ENCODE data around the gene SSUH2. TPM values are rescaled to one million over a fixed set of nuclear protein-coding genes. Genes with fewer than 3 reads are reported as not detected.

SSUH2 gene
- total and polyA plus RNA-seq, 4 donors, result 0.15 to 15.7 (median 0.63) TPM

DNA sequence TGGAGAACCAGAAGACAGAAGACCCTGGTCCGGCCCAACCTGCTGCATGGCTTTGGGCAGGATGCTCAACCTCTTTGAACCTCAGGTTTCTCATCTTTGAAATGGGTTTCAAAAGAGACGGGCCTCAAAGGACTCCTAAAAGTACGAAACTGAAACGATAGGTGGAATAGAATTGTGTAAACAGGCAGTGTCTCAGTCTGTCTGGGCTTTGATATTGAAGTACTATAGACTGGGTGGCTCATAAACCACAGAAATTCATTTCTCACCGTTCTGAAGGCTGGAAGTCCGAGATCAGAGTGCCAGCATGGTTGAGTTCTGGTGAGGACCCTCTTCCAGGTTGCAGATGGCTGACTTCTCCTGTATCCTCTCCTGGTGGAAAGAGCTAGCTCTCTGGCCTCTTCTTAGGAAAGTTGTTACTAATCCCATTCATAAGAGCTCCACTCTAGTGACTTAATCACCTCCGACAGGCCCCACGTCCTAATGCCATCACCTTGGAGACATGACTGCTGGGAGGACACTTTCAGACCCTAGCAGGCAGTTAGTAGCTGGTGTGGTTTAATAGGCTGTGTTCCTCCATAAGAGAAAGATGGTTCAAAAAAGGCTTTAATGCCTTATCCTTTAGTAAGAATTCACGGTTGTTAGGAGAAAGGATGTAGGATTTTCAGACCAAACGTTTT, 35.7 kb downstream of the SSUH2 start:
- ATAC-seq (ENCODE audit: low FRiP score), result no peak
- H3K27me3 ChIP-seq (ENCODE audit: control insufficient read depth in 1 of 2, insufficient read depth in 2 of 2, low read length in 1 of 2), result no peaks in the 10 kb centered on the region
- WGBS, 2 donors, result 91 to 92% methylated on average over 10 of the region's 10 CpGs

DNA sequence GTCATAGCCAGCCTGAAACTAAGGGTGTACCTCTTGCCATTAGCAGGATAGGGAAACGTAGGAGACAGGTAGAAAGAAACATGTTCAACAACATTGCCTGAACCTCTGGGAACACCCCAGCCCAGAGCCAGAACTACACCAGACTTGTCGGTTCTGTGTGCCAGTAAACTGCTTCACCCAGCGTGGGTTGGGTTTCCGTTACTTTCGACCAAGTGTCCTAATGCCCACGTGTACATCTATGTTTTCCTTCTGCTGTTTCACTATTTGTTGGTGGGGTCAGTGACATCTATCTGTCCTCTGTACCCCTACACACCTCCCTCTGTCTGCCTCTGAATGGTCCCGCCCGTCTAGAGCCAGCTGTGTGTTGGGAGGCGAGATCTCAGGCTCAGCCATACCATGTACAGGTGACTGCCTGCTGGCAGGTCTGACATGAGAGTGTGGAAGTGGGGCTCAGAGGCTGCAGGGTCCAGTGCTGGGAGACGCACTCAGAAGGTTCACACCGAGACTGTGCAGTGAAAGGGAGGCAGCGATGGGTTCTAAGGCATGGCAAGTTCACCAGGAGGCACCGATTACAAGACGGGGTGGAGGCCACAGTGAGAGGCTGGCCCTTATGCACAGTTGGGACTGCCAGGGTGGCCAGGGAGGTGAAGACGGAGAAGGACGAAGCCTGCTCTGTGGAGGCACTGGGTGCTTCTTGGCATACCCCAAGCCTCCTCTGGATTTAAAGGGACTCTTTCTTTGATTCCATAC, 36.4 kb downstream of the SSUH2 start:
- intact Hi-C loops (cut with DNase I), result loop anchor here (5.0 kb wide), 2 partner anchors 101 to 166 kb away; no protein-coding TSS in a partner anchor
- Histone ChIP-seq H3K4me3 (ENCODE audit: low read length in 2 of 2) (no peak overlapping the region), H3K27ac (ENCODE audit: low read depth in 1 of 2, low read length in 2 of 2) (no peak overlapping the region), H3K36me3 (ENCODE audit: control insufficient read depth in 1 of 2, insufficient read depth in 2 of 2, low read length in 1 of 2) (no peaks in the 10 kb centered on the region), H3K4me1 (ENCODE audit: control insufficient read depth in 1 of 2, insufficient read depth in 2 of 2, low read length in 2 of 2) (no peaks in the 10 kb centered on the region), H3K27me3 (ENCODE audit: control insufficient read depth in 1 of 2, insufficient read depth in 2 of 2, low read length in 1 of 2) (no peaks in the 10 kb centered on the region), H3K9me3 (ENCODE audit: control insufficient read depth, low read length) (no peaks in the 10 kb centered on the region)
- ATAC-seq (ENCODE audit: low FRiP score) (peak; percentile 47), DNase-seq (no peak)
- 67 to 70% methylated on average over 16 of the region's 16 CpGs for WGBS, 2 donors

More for the DNA sequence above, 35.7 kb downstream of the SSUH2 start:
- Histone ChIP-seq H3K36me3 (ENCODE audit: control insufficient read depth in 1 of 2, insufficient read depth in 2 of 2, low read length in 1 of 2) (no peaks in the 10 kb centered on the region), H3K4me1 (ENCODE audit: control insufficient read depth in 1 of 2, insufficient read depth in 2 of 2, low read length in 2 of 2) (no peaks in the 10 kb centered on the region), H3K27ac (ENCODE audit: low read depth in 1 of 2, low read length in 2 of 2) (no peak overlapping the region), H3K9me3 (ENCODE audit: control insufficient read depth, low read length) (no peaks in the 10 kb centered on the region), H3K4me3 (ENCODE audit: low read length in 2 of 2) (no peak overlapping the region)
- no peak for DNase-seq
- intact Hi-C loops (cut with DNase I), result loop anchor here (5.0 kb wide), 2 partner anchors 102 to 167 kb away; no protein-coding TSS in a partner anchor

DNA sequence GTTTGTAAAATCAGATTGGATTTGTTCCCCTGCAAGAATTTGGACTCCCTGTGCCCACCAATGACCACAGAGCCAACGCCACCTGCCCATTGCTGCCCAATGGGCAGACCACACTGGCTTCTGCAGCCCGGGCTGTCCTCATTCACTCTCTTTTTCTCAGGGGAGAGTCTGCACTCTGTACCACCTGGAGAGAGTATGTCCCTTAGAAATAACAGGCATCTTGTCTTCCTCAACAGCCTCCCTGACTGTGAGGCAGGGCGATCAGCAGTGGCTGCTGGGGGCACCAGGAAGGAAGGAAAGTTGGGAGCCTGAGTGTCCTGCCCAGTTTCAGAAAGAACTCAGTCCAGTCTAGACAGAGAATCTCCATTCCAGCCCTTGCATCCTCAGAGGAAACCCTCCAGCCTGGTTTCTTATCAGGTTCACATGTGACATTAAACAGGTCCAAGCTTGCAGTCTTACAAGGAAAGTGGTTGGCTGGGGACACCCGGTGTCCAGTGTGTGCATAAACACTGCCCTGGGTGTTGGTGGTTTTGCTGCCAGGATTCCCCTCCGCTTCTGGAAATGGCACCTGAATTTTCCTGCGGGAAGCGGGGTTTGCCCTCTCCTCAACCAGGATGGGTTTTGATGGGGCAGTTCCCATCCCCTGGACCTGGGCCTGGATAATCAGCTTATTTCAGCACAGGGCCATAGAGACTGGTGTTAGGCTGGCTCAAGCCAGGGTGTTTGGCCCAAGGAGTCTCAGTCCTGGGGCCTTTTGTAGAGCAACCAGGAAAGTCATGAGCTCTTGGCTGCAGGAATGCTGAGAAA, 37.2 kb downstream of the SSUH2 start:
- Histone ChIP-seq H3K36me3 (ENCODE audit: control insufficient read depth in 1 of 2, insufficient read depth in 2 of 2, low read length in 1 of 2) (no peaks in the 10 kb centered on the region), H3K27me3 (ENCODE audit: control insufficient read depth in 1 of 2, insufficient read depth in 2 of 2, low read length in 1 of 2) (no peaks in the 10 kb centered on the region), H3K9me3 (ENCODE audit: control insufficient read depth, low read length) (no peaks in the 10 kb centered on the region), H3K27ac (ENCODE audit: low read depth in 1 of 2, low read length in 2 of 2) (no peak overlapping the region), H3K4me1 (ENCODE audit: control insufficient read depth in 1 of 2, insufficient read depth in 2 of 2, low read length in 2 of 2) (no peaks in the 10 kb centered on the region), H3K4me3 (ENCODE audit: low read length in 2 of 2) (no peak overlapping the region)
- intact Hi-C loops (cut with DNase I), result loop anchor here (1.0 to 5.0 kb wide), 3 partner anchors 100 to 165 kb away; no protein-coding TSS in a partner anchor
- peak in 1 of 2 donors; percentile 79 for DNase-seq
- peak; percentile 93 for ATAC-seq (ENCODE audit: low FRiP score)
- 9 to 12% methylated on average over 7 of the region's 7 CpGs for WGBS, 2 donors

DNA sequence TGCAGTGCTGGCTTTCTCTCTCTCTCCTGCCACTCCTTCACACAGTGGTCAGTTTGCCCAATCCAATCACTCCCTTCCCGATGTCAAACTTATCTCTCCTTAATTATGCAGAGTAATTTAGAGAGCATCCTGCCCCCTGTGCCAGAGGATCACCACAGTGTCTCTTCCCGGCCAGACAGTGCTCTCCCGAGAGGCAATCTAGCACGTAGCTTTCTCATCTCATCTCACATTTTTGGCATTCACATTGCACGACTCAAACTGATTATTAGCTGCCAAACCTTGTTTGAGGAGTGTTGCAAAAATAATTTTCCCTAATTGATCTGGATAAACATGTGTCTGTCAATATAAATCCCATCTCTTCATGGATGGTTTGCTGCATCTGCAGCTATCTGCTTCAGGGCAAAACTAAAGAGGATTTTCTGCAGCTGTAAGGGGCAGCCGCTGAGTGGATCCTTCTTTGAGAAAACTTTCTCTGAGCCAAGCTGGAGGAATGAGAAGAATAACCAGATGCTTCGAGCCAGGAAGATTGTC, 37.8 kb downstream of the SSUH2 start:
- intact Hi-C loops (cut with DNase I), result loop anchor here (1.0 to 5.0 kb wide), 3 partner anchors 99 to 164 kb away; no protein-coding TSS in a partner anchor
- no peak overlapping the region for H3K4me3 ChIP-seq (ENCODE audit: low read length in 2 of 2)
- no peaks in the 10 kb centered on the region for H3K9me3 ChIP-seq (ENCODE audit: control insufficient read depth, low read length)
- no peaks in the 10 kb centered on the region for H3K4me1 ChIP-seq (ENCODE audit: control insufficient read depth in 1 of 2, insufficient read depth in 2 of 2, low read length in 2 of 2)
- H3K36me3 ChIP-seq (ENCODE audit: control insufficient read depth in 1 of 2, insufficient read depth in 2 of 2, low read length in 1 of 2), result no peaks in the 10 kb centered on the region
- no peaks in the 10 kb centered on the region for H3K27me3 ChIP-seq (ENCODE audit: control insufficient read depth in 1 of 2, insufficient read depth in 2 of 2, low read length in 1 of 2)
- no peak for ATAC-seq (ENCODE audit: low FRiP score)
- DNase-seq, result no peak
- no peak overlapping the region for H3K27ac ChIP-seq (ENCODE audit: low read depth in 1 of 2, low read length in 2 of 2)
- WGBS, 2 donors, result 22 to 25% methylated on average over 7 of the region's 7 CpGs

DNA sequence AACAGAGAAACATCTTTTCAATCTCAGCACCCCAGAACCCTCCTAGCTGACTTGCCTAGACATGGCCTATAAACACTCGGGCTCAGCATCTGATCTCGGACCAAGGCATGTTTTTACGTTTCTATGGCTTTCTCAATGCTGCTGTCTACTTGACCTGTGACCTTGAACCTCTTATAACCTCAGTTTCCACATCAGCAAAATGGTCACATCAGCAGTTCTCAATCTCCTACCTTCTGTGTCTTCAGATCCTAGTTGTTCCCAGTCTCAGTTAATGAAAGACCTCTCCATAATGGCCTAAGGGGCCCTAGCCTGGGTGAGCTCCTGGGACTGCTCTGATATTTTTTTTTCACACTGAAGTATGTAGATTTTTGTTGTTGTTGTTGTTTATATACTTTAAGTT, 39.6 kb downstream of the SSUH2 start:
- Histone ChIP-seq H3K9me3 (ENCODE audit: control insufficient read depth, low read length) (no peaks in the 10 kb centered on the region), H3K27me3 (ENCODE audit: control insufficient read depth in 1 of 2, insufficient read depth in 2 of 2, low read length in 1 of 2) (no peaks in the 10 kb centered on the region), H3K4me3 (ENCODE audit: low read length in 2 of 2) (no peak overlapping the region), H3K36me3 (ENCODE audit: control insufficient read depth in 1 of 2, insufficient read depth in 2 of 2, low read length in 1 of 2) (no peaks in the 10 kb centered on the region), H3K27ac (ENCODE audit: low read depth in 1 of 2, low read length in 2 of 2) (no peak overlapping the region), H3K4me1 (ENCODE audit: control insufficient read depth in 1 of 2, insufficient read depth in 2 of 2, low read length in 2 of 2) (no peaks in the 10 kb centered on the region)
- ATAC-seq (ENCODE audit: low FRiP score), result no peak
- no peak for DNase-seq
- intact Hi-C loops (cut with DNase I), result loop anchor here (5.0 kb wide), 2 partner anchors 98 to 163 kb away; no protein-coding TSS in a partner anchor
- 96 to 98% methylated on average over 3 of the region's 3 CpGs for WGBS, 2 donors

DNA sequence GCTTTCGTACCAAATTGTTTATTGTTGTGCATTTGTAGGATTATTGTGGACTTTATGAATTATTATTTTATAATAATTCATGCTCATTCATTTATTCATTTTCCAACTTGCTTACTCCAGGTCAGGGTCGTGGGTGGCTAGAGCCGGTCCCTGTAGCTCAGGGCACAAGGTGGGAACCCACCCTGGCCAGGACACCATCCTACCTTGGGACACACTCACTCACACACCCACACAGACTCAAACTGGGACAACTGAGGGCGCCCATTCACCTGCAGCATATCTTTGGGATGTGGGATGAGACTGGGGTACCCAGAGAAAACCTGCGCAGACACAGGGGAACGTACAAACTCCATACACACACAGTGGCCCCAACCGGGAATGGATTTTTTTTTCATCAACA, 40.6 kb downstream of the SSUH2 start:
- intact Hi-C loops (cut with DNase I), result no loop called here
- H3K36me3 ChIP-seq (ENCODE audit: control insufficient read depth in 1 of 2, insufficient read depth in 2 of 2, low read length in 1 of 2), result no peaks in the 10 kb centered on the region
- ATAC-seq (ENCODE audit: low FRiP score), result no peak
- H3K27ac ChIP-seq (ENCODE audit: low read depth in 1 of 2, low read length in 2 of 2), result no peak overlapping the region
- WGBS, 2 donors, result 93 to 95% methylated on average over 7 of the region's 7 CpGs
- DNase-seq, result no peak
- H3K4me1 ChIP-seq (ENCODE audit: control insufficient read depth in 1 of 2, insufficient read depth in 2 of 2, low read length in 2 of 2), result no peaks in the 10 kb centered on the region
- H3K27me3 ChIP-seq (ENCODE audit: control insufficient read depth in 1 of 2, insufficient read depth in 2 of 2, low read length in 1 of 2), result no peaks in the 10 kb centered on the region
- no peak overlapping the region for H3K4me3 ChIP-seq (ENCODE audit: low read length in 2 of 2)
- H3K9me3 ChIP-seq (ENCODE audit: control insufficient read depth, low read length), result no peaks in the 10 kb centered on the region

DNA sequence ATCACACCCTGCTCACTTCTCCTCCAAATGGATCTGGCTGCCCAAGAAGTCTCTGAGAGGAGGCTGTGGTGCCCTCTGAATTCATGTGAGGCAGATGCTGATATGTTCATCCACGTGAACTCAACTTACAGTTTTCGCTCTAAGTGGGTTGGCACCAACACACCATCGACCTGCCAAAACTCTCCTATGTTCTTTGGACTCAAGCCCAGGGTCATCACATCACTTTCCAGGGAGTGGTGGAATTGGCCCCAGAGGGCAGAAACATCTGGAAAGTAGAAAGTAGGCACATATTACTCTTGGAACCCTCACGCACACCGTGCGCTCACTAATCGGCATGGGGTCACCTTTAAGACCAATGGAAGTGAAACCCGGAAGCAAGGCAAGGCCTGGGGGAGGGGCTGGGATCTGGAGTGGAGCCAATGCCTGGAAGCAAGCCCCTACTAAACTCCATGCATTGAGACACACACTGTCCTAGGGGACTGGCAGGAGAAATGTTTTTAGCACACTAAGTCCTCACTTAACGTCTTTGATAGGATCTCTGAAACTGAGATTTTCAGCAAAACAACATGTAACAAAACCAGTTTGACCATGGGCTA, 41.4 kb downstream of the SSUH2 start:
- H3K4me3 ChIP-seq (ENCODE audit: low read length in 2 of 2), result no peak overlapping the region
- WGBS, 2 donors, result 4 to 12% methylated on average over 9 of the region's 9 CpGs

DNA sequence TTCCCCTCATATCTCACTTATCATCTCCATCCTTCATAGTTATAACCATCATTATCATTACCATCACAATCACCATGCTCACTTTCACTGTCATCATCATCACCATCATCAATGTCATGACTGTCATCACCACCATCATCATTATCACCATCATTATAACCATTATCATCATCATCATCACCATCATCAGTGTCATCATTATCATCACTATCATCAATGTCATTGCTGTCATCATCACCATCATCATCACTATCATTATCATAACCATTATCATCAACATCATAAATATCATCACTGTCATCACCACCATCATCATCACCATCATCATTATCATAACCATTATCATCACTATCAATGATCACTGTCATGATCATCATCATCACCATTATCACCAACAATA, 44.1 kb downstream of the SSUH2 start:
- DNase-seq (no peak), ATAC-seq (ENCODE audit: low FRiP score) (no peak)
- no peaks in the 10 kb centered on the region for H3K36me3 ChIP-seq (ENCODE audit: control insufficient read depth in 1 of 2, insufficient read depth in 2 of 2, low read length in 1 of 2)
- no peaks in the 10 kb centered on the region for H3K4me1 ChIP-seq (ENCODE audit: control insufficient read depth in 1 of 2, insufficient read depth in 2 of 2, low read length in 2 of 2)
- H3K4me3 ChIP-seq (ENCODE audit: low read length in 2 of 2), result no peak overlapping the region
- no peak overlapping the region for H3K27ac ChIP-seq (ENCODE audit: low read depth in 1 of 2, low read length in 2 of 2)
- no peaks in the 10 kb centered on the region for H3K9me3 ChIP-seq (ENCODE audit: control insufficient read depth, low read length)
- no peaks in the 10 kb centered on the region for H3K27me3 ChIP-seq (ENCODE audit: control insufficient read depth in 1 of 2, insufficient read depth in 2 of 2, low read length in 1 of 2)
- intact Hi-C loops (cut with DNase I), result no loop called here

More for the DNA sequence above, 41.4 kb downstream of the SSUH2 start:
- Histone ChIP-seq H3K36me3 (ENCODE audit: control insufficient read depth in 1 of 2, insufficient read depth in 2 of 2, low read length in 1 of 2) (no peaks in the 10 kb centered on the region), H3K9me3 (ENCODE audit: control insufficient read depth, low read length) (no peaks in the 10 kb centered on the region), H3K4me1 (ENCODE audit: control insufficient read depth in 1 of 2, insufficient read depth in 2 of 2, low read length in 2 of 2) (no peaks in the 10 kb centered on the region), H3K27ac (ENCODE audit: low read depth in 1 of 2, low read length in 2 of 2) (no peak overlapping the region), H3K27me3 (ENCODE audit: control insufficient read depth in 1 of 2, insufficient read depth in 2 of 2, low read length in 1 of 2) (no peaks in the 10 kb centered on the region)
- intact Hi-C loops (cut with DNase I), result no loop called here
- ATAC-seq (ENCODE audit: low FRiP score), result no peak
- DNase-seq, result no peak
